Measurements from ENCODE around the gene MAGOHB. TPM values are rescaled to one million over a fixed set of nuclear protein-coding genes. Genes with fewer than 3 reads are reported as not detected.
"Not testable (repeated sequence)": the region's sequence is repeated elsewhere in the genome, so short reads cannot be mapped to it uniquely, and the experiment has no call there.

Gene MAGOHB
- total RNA-seq, 4 donors from 2014 or later, result 4.9 to 12.6 (median 7.6) TPM

DNA sequence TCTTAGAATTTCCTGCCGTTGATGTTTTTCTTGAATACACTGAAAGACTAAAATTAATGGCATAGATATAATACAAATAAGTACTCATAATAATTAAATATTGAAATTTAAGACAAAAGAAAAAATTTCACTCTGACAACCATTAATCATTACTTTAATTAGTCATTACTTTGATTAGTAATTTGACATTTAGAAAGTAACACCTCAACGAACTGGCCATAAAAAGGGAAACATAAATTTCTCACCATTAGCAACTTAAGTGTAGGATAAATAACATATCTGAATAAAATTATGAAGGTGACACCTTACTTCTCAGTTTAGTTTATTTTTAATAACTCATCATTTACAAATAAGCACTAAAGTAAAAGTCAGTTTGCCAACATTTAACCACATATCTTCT is 17.5 kb downstream of the MAGOHB start:
- TF ChIP-seq CTCF (IDR thresholded peaks at IDR 0.05), result no peak
- no peak for ATAC-seq (ENCODE audit: low FRiP score)
- DNase-seq (ENCODE audit: low spot score), result no peak

DNA sequence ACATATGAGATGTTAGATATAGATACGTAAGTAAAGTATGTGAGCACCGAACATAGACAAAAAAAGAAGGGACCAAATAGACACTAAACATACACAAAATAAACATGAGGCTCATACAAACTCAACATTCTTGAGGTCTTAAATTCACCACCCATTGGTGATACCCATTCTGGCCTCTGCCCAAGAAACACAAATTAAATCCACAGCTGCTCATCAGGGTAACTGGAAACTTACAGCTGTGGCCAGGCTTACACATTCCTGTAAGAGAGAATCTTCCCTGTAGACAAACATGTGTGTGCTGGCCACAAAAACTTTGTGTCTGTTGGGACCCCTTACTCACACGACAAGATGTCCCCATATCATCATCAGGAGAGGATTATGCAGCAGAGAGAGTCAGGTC is 22.4 kb downstream of the MAGOHB start:
- DNase-seq (ENCODE audit: low spot score) (no peak), ATAC-seq (ENCODE audit: low FRiP score) (no peak)
- no peak for TF ChIP-seq CTCF (IDR thresholded peaks at IDR 0.05)

GRCh38 chr12:10584415-10584814 is 29.0 kb downstream of the MAGOHB start:
- DNase-seq (ENCODE audit: low spot score) (no peak), ATAC-seq (ENCODE audit: low FRiP score) (no peak)
- TF ChIP-seq CTCF (IDR thresholded peaks at IDR 0.05), result no peak

DNA sequence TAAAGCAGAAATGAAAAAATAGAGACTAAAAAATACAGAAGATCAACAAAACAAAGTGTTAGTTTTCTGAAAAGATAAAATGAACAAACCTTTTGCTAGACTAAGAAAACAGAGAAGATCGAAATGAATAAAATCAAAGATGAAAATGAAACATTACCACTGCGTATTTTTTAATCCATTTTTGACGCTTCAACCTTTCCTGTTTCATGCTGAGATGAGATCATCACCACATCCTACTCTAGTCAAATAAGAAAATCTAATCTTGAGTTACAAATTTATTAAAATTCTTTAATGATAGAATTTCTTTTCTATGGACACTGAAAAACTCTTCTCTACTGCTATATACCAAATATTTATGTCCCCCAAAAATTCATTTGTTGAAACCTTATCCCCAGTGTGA is 30.7 kb downstream of the MAGOHB start:
- no peak for TF ChIP-seq CTCF (IDR thresholded peaks at IDR 0.05)
- ATAC-seq (ENCODE audit: low FRiP score), result no peak
- no peak for DNase-seq (ENCODE audit: low spot score)

- not testable (repeated sequence) for ATAC-seq (ENCODE audit: low FRiP score)
Measured at GRCh38 chr12:10582133-10582532, 31.3 kb downstream of the MAGOHB start.

DNA sequence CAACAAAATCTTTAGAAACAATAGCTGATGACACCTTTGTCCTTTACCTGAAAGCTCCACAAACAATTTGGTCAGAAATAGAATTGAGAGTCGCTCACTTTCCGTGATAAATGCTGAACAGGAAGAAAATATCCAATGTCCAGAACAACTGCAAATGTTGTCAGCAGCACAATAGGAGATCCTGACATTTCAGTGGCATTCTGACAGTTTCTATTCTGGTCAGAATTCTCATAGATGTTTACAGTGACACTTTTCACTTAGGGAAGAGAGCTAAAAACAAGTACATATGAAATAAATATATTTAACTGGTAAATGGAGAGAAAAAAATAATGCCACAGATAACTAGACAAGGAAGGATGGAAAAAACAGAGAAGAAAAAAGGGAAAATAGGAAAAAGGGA is 39.1 kb downstream of the MAGOHB start:
- TF ChIP-seq CTCF (IDR thresholded peaks at IDR 0.05), result no peak
- no peak for DNase-seq (ENCODE audit: low spot score)
- no peak for ATAC-seq (ENCODE audit: low FRiP score)

More at GRCh38 chr12:10582133-10582532, 31.3 kb downstream of the MAGOHB start:
- DNase-seq (ENCODE audit: low spot score), result not testable (repeated sequence)

GRCh38 chr12:10572021-10572490 is 41.4 kb downstream of the MAGOHB start:
- ATAC-seq (ENCODE audit: low FRiP score), result peak; percentile 54
- DNase-seq (ENCODE audit: low spot score), result not testable (repeated sequence)

- DNase-seq (ENCODE audit: low spot score) (no peak), ATAC-seq (ENCODE audit: low FRiP score) (no peak)
- TF ChIP-seq CTCF (IDR thresholded peaks at IDR 0.05), result no peak
Measured at GRCh38 chr12:10571141-10571540, 42.3 kb downstream of the MAGOHB start.
